Esophagus squamous epithelium (tissue), 4 donors: Measurements from ENCODE around the gene GALNTL6.
"Not testable (repeated sequence)": the region's sequence is repeated elsewhere in the genome, so short reads cannot be mapped to it uniquely, and the experiment has no call there.

Source experiments
- POLR2A ChIP-seq, 4 donors: fragments of 450-650 bp; IDR thresholded peaks; one replicate each; pipeline ENCODE4 v1.6.1; 2017; ENCODE audit warnings: antibody characterized with exemption in 4 of 4, mild to moderate bottlenecking in 4 of 4, moderate library complexity in 3 of 4
- TF ChIP-seq, protein P1 (sequence below), 6 experiments: fragments of 450-650 bp in 4 of 6; fragments of 200-600 bp in 2 of 6; sonication (generic) in 2 of 6; IDR thresholded peaks; one replicate each; pipeline ENCODE4 v1.5.1; 2016 to 2019; ENCODE audit warnings: antibody characterized with exemption in 6 of 6, mild to moderate bottlenecking in 4 of 6, moderate library complexity in 4 of 6

DNA sequence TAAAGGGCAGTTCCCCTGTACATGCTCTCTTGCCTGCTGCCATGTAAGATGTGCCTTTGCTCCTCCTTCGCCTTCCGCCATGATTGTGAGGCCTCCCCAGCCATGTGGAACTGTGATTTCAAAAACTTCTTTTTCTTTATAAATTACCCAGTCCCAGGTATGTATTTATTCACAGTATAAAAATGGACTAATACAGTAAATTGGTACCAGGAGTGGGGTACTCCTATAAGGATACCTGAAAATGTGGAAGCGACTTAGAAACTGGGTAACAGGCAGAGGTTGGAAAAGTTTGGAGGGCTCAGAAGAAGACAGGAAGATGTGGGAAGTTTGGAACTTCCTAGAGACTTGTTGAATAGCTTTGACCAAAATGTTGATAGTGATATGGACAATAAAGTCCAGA, 920.4 kb downstream of the GALNTL6 start:
- TF ChIP-seq POLR2A (IDR thresholded peaks at IDR 0.05), result not testable (repeated sequence)
- TF ChIP-seq, protein P1, sequence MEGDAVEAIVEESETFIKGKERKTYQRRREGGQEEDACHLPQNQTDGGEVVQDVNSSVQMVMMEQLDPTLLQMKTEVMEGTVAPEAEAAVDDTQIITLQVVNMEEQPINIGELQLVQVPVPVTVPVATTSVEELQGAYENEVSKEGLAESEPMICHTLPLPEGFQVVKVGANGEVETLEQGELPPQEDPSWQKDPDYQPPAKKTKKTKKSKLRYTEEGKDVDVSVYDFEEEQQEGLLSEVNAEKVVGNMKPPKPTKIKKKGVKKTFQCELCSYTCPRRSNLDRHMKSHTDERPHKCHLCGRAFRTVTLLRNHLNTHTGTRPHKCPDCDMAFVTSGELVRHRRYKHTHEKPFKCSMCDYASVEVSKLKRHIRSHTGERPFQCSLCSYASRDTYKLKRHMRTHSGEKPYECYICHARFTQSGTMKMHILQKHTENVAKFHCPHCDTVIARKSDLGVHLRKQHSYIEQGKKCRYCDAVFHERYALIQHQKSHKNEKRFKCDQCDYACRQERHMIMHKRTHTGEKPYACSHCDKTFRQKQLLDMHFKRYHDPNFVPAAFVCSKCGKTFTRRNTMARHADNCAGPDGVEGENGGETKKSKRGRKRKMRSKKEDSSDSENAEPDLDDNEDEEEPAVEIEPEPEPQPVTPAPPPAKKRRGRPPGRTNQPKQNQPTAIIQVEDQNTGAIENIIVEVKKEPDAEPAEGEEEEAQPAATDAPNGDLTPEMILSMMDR (IDR thresholded peaks at IDR 0.05), result not testable (repeated sequence)
